Measurements from ENCODE around the gene EIF4H. TPM values are rescaled to one million over a fixed set of nuclear protein-coding genes. Genes with fewer than 3 reads are reported as not detected.
A peak's percentile ranks its signal among the peaks of the same experiment; 100 is the strongest.

The EIF4H gene
- total and polyA plus RNA-seq, 2 experiments from 2014 or later = 183 to 309 TPM

GRCh38 chr7:74223711-74224510 is 49.8 kb downstream of the EIF4H start:
- H3K4me2 ChIP-seq = no peak overlapping the region
- TF ChIP-seq, protein P1, sequence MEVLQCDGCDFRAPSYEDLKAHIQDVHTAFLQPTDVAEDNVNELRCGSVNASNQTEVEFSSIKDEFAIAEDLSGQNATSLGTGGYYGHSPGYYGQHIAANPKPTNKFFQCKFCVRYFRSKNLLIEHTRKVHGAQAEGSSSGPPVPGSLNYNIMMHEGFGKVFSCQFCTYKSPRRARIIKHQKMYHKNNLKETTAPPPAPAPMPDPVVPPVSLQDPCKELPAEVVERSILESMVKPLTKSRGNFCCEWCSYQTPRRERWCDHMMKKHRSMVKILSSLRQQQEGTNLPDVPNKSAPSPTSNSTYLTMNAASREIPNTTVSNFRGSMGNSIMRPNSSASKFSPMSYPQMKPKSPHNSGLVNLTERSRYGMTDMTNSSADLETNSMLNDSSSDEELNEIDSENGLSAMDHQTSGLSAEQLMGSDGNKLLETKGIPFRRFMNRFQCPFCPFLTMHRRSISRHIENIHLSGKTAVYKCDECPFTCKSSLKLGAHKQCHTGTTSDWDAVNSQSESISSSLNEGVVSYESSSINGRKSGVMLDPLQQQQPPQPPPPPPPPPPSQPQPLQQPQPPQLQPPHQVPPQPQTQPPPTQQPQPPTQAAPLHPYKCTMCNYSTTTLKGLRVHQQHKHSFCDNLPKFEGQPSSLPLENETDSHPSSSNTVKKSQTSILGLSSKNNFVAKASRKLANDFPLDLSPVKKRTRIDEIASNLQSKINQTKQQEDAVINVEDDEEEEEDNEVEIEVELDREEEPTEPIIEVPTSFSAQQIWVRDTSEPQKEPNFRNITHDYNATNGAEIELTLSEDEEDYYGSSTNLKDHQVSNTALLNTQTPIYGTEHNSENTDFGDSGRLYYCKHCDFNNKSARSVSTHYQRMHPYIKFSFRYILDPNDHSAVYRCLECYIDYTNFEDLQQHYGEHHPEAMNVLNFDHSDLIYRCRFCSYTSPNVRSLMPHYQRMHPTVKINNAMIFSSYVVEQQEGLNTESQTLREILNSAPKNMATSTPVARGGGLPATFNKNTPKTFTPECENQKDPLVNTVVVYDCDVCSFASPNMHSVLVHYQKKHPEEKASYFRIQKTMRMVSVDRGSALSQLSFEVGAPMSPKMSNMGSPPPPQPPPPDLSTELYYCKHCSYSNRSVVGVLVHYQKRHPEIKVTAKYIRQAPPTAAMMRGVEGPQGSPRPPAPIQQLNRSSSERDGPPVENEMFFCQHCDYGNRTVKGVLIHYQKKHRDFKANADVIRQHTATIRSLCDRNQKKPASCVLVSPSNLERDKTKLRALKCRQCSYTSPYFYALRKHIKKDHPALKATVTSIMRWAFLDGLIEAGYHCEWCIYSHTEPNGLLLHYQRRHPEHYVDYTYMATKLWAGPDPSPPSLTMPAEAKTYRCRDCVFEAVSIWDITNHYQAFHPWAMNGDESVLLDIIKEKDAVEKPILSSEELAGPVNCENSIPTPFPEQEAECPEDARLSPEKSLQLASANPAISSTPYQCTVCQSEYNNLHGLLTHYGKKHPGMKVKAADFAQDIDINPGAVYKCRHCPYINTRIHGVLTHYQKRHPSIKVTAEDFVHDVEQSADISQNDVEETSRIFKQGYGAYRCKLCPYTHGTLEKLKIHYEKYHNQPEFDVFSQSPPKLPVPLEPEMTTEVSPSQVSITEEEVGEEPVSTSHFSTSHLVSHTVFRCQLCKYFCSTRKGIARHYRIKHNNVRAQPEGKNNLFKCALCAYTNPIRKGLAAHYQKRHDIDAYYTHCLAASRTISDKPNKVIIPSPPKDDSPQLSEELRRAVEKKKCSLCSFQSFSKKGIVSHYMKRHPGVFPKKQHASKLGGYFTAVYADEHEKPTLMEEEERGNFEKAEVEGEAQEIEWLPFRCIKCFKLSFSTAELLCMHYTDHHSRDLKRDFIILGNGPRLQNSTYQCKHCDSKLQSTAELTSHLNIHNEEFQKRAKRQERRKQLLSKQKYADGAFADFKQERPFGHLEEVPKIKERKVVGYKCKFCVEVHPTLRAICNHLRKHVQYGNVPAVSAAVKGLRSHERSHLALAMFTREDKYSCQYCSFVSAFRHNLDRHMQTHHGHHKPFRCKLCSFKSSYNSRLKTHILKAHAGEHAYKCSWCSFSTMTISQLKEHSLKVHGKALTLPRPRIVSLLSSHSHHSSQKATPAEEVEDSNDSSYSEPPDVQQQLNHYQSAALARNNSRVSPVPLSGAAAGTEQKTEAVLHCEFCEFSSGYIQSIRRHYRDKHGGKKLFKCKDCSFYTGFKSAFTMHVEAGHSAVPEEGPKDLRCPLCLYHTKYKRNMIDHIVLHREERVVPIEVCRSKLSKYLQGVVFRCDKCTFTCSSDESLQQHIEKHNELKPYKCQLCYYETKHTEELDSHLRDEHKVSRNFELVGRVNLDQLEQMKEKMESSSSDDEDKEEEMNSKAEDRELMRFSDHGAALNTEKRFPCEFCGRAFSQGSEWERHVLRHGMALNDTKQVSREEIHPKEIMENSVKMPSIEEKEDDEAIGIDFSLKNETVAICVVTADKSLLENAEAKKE (CRISPR knock-in tag; IDR thresholded peaks at IDR 0.05) = no peak
- no peak for TF ChIP-seq JUNB (IDR thresholded peaks at IDR 0.05; ENCODE audit: unreplicated experiment)
- no peak for TF ChIP-seq EZH2phosphoT487 (IDR thresholded peaks at IDR 0.05; ENCODE audit: unreplicated experiment)
- TF ChIP-seq POLR2AphosphoS5 (IDR thresholded peaks at IDR 0.05; ENCODE audit: low read depth) = no peak
- TF ChIP-seq, protein P2, sequence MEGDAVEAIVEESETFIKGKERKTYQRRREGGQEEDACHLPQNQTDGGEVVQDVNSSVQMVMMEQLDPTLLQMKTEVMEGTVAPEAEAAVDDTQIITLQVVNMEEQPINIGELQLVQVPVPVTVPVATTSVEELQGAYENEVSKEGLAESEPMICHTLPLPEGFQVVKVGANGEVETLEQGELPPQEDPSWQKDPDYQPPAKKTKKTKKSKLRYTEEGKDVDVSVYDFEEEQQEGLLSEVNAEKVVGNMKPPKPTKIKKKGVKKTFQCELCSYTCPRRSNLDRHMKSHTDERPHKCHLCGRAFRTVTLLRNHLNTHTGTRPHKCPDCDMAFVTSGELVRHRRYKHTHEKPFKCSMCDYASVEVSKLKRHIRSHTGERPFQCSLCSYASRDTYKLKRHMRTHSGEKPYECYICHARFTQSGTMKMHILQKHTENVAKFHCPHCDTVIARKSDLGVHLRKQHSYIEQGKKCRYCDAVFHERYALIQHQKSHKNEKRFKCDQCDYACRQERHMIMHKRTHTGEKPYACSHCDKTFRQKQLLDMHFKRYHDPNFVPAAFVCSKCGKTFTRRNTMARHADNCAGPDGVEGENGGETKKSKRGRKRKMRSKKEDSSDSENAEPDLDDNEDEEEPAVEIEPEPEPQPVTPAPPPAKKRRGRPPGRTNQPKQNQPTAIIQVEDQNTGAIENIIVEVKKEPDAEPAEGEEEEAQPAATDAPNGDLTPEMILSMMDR (conservative IDR thresholded peaks at IDR 0.05; ENCODE audit: low read depth in 2 of 2) = no peak
- no peak for TF ChIP-seq NANOG (IDR thresholded peaks at IDR 0.05; ENCODE audit: borderline replicate concordance)
- TF ChIP-seq ZNF331 (CRISPR knock-in tag; IDR thresholded peaks at IDR 0.05; ENCODE audit: low read depth) = no peak
- TF ChIP-seq EZH2 (IDR thresholded peaks at IDR 0.05; ENCODE audit: low read depth, unreplicated experiment) = no peak
- TF ChIP-seq CREB1 (CRISPR knock-in tag; IDR thresholded peaks at IDR 0.05; ENCODE audit: low read depth) = no peak
- no peak for TF ChIP-seq STAT1 (IDR thresholded peaks at IDR 0.05; ENCODE audit: unreplicated experiment)
- TF ChIP-seq, protein P3, sequence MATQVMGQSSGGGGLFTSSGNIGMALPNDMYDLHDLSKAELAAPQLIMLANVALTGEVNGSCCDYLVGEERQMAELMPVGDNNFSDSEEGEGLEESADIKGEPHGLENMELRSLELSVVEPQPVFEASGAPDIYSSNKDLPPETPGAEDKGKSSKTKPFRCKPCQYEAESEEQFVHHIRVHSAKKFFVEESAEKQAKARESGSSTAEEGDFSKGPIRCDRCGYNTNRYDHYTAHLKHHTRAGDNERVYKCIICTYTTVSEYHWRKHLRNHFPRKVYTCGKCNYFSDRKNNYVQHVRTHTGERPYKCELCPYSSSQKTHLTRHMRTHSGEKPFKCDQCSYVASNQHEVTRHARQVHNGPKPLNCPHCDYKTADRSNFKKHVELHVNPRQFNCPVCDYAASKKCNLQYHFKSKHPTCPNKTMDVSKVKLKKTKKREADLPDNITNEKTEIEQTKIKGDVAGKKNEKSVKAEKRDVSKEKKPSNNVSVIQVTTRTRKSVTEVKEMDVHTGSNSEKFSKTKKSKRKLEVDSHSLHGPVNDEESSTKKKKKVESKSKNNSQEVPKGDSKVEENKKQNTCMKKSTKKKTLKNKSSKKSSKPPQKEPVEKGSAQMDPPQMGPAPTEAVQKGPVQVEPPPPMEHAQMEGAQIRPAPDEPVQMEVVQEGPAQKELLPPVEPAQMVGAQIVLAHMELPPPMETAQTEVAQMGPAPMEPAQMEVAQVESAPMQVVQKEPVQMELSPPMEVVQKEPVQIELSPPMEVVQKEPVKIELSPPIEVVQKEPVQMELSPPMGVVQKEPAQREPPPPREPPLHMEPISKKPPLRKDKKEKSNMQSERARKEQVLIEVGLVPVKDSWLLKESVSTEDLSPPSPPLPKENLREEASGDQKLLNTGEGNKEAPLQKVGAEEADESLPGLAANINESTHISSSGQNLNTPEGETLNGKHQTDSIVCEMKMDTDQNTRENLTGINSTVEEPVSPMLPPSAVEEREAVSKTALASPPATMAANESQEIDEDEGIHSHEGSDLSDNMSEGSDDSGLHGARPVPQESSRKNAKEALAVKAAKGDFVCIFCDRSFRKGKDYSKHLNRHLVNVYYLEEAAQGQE (IDR thresholded peaks at IDR 0.05; ENCODE audit: unreplicated experiment) = no peak
- no peak for TF ChIP-seq ETS1 (IDR thresholded peaks at IDR 0.05)
- no peak for TF ChIP-seq ZNF114 (CRISPR knock-in tag; IDR thresholded peaks at IDR 0.05)
- Mint-ChIP-seq H3K4me1 (no peaks in the 10 kb centered on the region), H3K27ac (no peak overlapping the region), H3K27me3 (ENCODE audit: insufficient read depth, low read depth, poor library complexity) (peaks cover 6% of the 10 kb centered on the region), H3K4me3 (no peak overlapping the region), H3K9me3 (no peaks in the 10 kb centered on the region), H3K36me3 (ENCODE audit: low read depth) (peaks cover 17% of the 10 kb centered on the region)
- H3K27ac ChIP-seq (ENCODE audit: low read depth) = no peak overlapping the region
- ATAC-seq (peak; percentile 6; the same call in 2 of the 3 replicates), DNase-seq (ENCODE audit: low spot score) (no peak)
- H4K20me1 ChIP-seq (replicated peaks; ENCODE audit: insufficient read depth) = 0 out of 2 replicates have a peak, but pooled peaks cover 3% of the 10 kb centered on the region
- H3F3A ChIP-seq (replicated peaks; ENCODE audit: low read depth) = peaks cover 4% of the 10 kb centered on the region; the same call in 1 of the 2 replicates
- no peak overlapping the region for H3K4me3 ChIP-seq
- no peaks in the 10 kb centered on the region for H3K9me2 ChIP-seq (ENCODE audit: insufficient read depth)
- H2AFZ ChIP-seq = no peak overlapping the region
- H3K36me3 ChIP-seq (ENCODE audit: insufficient read depth) = 0 out of 2 replicates have a peak, but pooled peaks cover 3% of the 10 kb centered on the region
- H3K27me3 ChIP-seq (ENCODE audit: insufficient read depth) = no peaks in the 10 kb centered on the region
- no peaks in the 10 kb centered on the region for H3K4me1 ChIP-seq (ENCODE audit: insufficient read depth)
- H3K79me2 ChIP-seq (replicated peaks; ENCODE audit: insufficient read depth) = no peaks in the 10 kb centered on the region

All from GM23338 (cell line).